ENCODE results near the gene HAUS8.

GRCh38 chr19:17074634-17075034 is 618 bp downstream of the HAUS8 start:
- no peak for TF ChIP-seq CTCF (IDR thresholded peaks at IDR 0.05)
- no peak for TF ChIP-seq POLR2A (IDR thresholded peaks at IDR 0.05)
- no peak for TF ChIP-seq POLR2AphosphoS5 (IDR thresholded peaks at IDR 0.05)
- no peak for TF ChIP-seq EP300 (IDR thresholded peaks at IDR 0.05; ENCODE audit: low read depth)
